NCI-H2171 treated with DMSO at 0.1 percent for 48 hours (cell line): ENCODE results near the gene NOMO2.
"Not testable (repeated sequence)": the region's sequence is repeated elsewhere in the genome, so short reads cannot be mapped to it uniquely, and the experiment has no call there.

Experiments used
- DNase-seq: peaks from one replicate; lab custom pipeline; 2025; lab: John Stamatoyannopoulos, UW

Gene NOMO2

DNA sequence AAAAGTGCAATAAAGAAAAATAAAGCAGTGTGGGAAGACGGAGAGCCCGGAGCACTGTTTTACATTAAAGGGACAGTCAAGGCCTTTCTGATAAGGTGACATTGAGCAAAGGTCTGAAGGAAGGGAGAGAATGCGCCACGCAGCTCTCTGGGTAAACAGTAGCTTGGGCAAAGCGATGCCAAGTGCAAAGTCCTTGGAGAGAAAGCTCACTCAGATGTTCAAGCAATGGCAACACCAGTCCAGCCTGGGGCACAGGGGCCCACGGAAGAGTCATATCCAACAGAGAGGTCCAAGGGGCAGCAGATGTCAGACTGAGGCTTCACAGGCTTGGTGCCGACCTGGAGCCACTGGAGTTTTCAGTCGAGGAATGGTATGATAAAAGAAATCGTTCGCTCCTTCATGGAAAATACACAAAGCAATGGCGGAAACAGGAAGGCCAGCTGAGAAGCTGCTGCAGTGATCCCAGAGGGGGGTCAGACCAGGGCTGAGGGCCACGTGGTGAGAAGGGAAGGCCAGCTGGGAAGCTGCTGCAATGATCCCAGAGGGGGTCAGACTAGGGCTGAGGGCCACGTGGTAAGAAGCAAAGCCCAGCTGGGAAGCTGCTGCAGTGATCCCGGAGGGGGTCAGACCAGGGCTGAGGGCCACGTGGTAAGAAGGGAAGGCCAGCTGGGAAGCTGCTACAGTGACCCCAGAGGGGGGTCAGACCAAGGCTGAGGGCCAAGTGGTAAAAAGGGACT lies 40.3 kb downstream of the NOMO2 start:
- DNase-seq = not testable (repeated sequence)

DNA sequence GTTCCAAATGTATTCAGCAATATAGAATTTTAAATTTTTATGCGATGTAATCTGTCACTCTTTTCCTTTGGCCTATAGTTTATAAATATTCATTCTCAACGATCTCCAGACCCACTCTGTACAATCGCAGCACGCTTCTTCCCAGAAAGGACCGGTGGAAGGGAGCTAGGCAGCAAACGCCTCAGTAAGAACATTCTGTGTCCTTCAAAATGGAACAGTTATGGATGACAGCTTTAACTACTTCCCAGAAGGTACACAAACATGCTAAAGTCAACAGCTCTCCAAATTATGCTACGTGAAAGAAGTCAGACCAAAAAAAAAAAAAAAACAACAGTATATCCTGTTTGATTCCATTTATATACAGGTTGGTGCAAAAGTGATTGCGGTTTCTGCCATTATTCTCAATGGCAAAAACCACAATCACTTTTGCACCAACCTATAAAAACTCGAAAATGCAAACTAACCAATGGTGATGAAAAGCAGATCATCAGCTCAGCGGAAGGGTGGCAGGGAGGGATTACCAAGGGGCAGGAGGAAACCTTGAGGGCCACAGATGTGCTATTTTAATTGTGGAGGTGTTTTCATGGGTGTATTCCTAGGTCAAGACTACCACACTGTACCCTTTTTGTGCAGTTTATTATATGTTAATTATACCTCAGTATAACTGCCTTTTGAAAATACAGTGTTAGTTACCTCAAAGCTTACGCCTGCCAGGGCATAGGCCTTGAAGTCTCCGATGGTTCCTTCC lies 43.2 kb downstream of the NOMO2 start:
- not testable (repeated sequence) for DNase-seq

DNA sequence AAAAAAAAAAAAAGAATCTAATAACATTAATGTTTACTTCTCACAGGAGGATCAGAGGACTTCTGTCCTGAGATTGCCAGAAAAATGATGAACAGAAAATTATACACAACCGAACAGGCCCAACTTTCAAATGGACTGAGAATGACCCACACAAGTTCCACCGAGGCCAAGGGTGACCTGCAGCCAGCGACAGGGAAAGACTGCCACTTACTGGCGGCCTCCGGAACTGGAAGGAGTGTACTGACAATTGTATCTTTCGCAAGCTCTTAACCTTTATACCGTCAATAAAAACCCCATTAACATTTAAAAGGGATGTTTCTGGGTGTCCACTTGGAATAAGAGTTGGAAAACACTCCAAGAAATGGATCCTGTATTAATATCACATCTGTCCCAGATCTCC lies 63.5 kb downstream of the NOMO2 start:
- not testable (repeated sequence) for DNase-seq

- not testable (repeated sequence) for DNase-seq
These were observed 64.9 kb downstream of the NOMO2 start for GRCh38 chr16:18497032-18497431.

DNA sequence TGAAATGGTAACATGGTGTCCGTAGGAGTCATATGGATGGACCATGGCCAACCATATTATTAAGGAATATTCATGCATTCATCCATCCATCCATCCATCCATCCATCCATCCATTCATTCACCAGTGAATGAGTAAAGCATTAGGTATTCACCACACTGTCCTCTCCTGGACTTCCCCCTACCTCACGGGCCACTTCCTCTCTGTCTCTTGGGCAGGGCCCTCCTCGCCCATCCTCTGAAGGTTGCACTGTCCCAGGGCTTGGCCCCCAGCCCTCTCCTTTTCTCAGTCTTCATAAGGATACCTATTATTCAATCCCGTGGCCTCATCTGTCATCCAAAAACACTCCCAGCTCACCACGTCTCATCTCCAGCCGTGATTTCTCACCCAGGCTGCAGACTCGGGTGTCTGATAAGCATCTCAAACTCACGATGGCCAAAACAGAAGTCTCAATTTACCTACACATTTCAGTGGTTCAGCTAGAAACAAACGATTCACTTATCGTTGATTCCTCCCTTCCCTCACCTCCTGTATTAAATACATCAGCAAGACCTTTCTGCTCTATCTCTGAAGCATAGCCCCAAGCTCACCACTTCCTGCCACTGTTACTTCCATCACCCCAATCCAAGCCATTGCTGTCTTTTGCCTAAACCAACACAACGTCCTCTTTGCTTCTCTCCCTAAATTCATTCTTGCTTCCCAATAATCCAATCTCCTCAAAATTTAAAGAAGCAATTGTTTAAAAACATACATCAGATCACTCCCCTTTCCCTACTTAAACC lies 69.6 kb downstream of the NOMO2 start:
- DNase-seq = not testable (repeated sequence)

GRCh38 chr16:18436025-18436424 lies 125.9 kb downstream of the NOMO2 start:
- not testable (repeated sequence) for DNase-seq

DNA sequence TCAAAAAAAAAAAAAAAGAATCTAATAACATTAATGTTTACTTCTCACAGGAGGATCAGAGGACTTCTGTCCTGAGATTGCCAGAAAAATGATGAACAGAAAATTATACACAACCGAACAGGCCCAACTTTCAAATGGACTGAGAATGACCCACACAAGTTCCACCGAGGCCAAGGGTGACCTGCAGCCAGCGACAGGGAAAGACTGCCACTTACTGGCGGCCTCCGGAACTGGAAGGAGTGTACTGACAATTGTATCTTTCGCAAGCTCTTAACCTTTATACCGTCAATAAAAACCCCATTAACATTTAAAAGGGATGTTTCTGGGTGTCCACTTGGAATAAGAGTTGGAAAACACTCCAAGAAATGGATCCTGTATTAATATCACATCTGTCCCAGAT lies 146.1 kb downstream of the NOMO2 start:
- DNase-seq = not testable (repeated sequence)

DNA sequence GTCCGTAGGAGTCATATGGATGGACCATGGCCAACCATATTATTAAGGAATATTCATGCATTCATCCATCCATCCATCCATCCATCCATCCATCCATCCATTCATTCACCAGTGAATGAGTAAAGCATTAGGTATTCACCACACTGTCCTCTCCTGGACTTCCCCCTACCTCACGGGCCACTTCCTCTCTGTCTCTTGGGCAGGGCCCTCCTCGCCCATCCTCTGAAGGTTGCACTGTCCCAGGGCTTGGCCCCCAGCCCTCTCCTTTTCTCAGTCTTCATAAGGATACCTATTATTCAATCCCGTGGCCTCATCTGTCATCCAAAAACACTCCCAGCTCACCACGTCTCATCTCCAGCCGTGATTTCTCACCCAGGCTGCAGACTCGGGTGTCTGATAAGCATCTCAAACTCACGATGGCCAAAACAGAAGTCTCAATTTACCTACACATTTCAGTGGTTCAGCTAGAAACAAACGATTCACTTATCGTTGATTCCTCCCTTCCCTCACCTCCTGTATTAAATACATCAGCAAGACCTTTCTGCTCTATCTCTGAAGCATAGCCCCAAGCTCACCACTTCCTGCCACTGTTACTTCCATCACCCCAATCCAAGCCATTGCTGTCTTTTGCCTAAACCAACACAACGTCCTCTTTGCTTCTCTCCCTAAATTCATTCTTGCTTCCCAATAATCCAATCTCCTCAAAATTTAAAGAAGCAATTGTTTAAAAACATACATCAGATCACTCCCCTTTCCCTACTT lies 152.2 kb downstream of the NOMO2 start:
- not testable (repeated sequence) for DNase-seq

- not testable (repeated sequence) for DNase-seq
These were observed 159.8 kb downstream of the NOMO2 start for GRCh38 chr16:18401851-18402657.

GRCh38 chr16:18401159-18401558 lies 160.7 kb downstream of the NOMO2 start:
- DNase-seq = not testable (repeated sequence)

GRCh38 chr16:18394363-18394762 lies 167.5 kb downstream of the NOMO2 start:
- not testable (repeated sequence) for DNase-seq

DNA sequence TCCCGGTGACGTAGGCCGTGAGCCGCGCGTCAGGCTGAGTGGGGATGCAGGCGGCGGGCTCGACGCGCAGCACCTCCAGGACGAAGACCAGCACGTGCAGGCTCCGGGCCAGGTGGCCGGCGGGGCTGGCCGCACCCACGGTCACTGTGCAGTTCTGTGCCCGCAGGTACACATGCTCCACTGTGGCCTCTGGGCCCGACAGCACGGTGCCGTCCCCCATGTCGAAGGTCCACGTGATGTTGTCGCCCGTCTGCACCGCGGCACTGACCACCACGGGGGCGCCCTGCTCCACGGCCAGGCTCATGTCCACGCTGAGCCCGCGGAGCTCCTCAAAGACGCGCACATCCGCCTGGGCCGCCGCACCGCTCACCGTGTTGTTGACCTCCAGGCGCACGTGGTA lies 174.1 kb downstream of the NOMO2 start:
- DNase-seq = not testable (repeated sequence)

DNA sequence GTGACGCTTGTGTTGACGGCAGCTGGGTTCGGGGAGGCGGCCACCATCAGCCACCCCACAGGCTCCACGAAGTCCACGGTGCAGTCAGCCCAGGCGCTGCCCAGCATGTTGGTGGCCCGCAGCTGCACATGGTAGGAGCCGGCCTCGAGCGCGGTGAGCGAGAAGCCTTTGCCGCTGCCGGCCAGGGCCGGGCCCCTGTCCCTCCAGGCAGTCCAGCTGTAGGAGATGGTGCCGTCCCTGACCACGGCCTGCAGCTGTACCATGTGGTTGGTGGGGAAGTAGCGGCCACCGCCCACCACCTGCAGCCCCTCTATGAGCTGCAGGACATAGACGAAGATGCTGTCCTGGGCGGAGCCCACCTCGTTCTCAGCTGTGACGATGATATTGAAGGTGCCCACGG lies 175.4 kb downstream of the NOMO2 start:
- DNase-seq = not testable (repeated sequence)

- not testable (repeated sequence) for DNase-seq
These were observed 176.6 kb downstream of the NOMO2 start for GRCh38 chr16:18385285-18385684.

DNA sequence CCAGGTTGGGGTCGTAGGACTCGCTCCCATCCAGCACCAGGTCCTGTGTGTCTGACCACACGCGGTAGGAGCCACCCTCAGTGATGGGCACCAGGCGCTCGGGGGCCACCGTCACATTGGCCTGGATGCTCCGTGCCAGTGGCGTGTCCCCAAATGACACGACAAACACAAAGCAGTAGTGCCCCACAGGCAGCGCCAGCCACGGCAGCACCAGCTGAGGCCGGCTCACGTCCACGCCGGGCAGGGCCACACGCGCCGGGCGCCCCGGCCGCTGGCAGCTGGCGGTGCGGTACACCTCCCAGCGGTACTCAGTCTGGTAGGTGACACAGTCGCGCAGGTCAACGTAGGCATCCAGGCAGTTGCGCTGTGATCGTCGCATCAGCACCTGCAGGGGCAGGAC lies 177.0 kb downstream of the NOMO2 start:
- DNase-seq = not testable (repeated sequence)

GRCh38 chr16:18384098-18384636 lies 177.7 kb downstream of the NOMO2 start:
- not testable (repeated sequence) for DNase-seq

GRCh38 chr16:18382696-18383095 lies 179.2 kb downstream of the NOMO2 start:
- not testable (repeated sequence) for DNase-seq
